Endothelial cell (in vitro differentiated cells): Measurements from ENCODE around the gene SLC39A6. TPM values are rescaled to one million over a fixed set of nuclear protein-coding genes. Genes with fewer than 3 reads are reported as not detected.

Experiments used
- DNase-seq: peaks from one replicate; pipeline ENCODE4 v3.0.0; 2021; ENCODE audit warnings: low spot score
- H3K27ac Mint-ChIP-seq: one replicate; pipeline ENCODE4 v1.8.0; 2021; ENCODE audit warnings: mixed read lengths, inconsistent platforms; ENCODE audit not compliant: unreplicated experiment
- H3K27me3 Mint-ChIP-seq: one replicate; pipeline ENCODE4 v1.8.0; 2021; ENCODE audit warnings: mild to moderate bottlenecking, moderate library complexity, mixed read lengths, inconsistent platforms; ENCODE audit not compliant: unreplicated experiment
- H3K36me3 Mint-ChIP-seq: one replicate; pipeline ENCODE4 v1.8.0; 2021; ENCODE audit warnings: mild to moderate bottlenecking, low read depth, mixed read lengths, inconsistent platforms; ENCODE audit not compliant: unreplicated experiment
- H3K4me1 Mint-ChIP-seq: one replicate; pipeline ENCODE4 v1.8.0; 2021; ENCODE audit warnings: mild to moderate bottlenecking, mixed read lengths, inconsistent platforms; ENCODE audit not compliant: unreplicated experiment
- H3K4me3 Mint-ChIP-seq: one replicate; pipeline ENCODE4 v1.8.0; 2021; ENCODE audit warnings: mild to moderate bottlenecking, mixed read lengths, inconsistent platforms; ENCODE audit not compliant: unreplicated experiment
- H3K9me3 Mint-ChIP-seq: one replicate; pipeline ENCODE4 v1.8.0; 2021; ENCODE audit warnings: mixed read lengths, inconsistent platforms; ENCODE audit not compliant: unreplicated experiment
- total RNA-seq: library from RNA; stranded (reverse); fragmentation: NEBNext Ultra II Directional; extraction: Animal tissue kit (Norgen Biotek cat#: 25700); gene quantifications from one replicate; pipeline ENCODE4 v1.2.1, GENCODE V29; 2021; ENCODE audit not compliant: unreplicated experiment
- TF ChIP-seq, protein P1 (sequence below): fragments of 200-600 bp; sonication (generic); IDR thresholded peaks from one replicate; pipeline ENCODE4 v1.5.0; 2021; ENCODE audit warnings: antibody characterized with exemption; ENCODE audit not compliant: unreplicated experiment

SLC39A6 gene
- total RNA-seq, 1 donor from 2014 or later = 28.2 TPM

DNA sequence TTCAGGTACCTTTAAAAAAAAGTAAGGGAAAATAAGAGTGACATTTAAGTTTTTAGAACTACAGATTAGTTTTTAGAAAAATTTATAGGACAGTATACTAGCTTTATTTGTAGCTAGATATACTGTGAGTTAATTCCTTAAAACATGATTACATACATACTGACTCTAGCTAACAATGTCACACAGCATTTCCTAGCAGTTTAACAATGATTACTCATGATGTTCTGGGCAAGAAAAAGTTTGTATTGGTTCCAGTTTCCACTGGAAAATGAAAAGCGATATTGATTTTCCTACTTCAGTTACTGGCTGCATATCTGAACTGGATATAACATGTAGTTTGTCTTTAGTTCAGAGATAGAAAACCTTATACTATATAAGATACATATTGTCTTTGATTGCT, 19.4 kb downstream of the SLC39A6 start:
- H3K4me1 Mint-ChIP-seq = no peaks in the 10 kb centered on the region
- H3K36me3 Mint-ChIP-seq = peaks cover 21% of the 10 kb centered on the region
- peaks cover 6% of the 10 kb centered on the region for H3K27me3 Mint-ChIP-seq
- no peak overlapping the region for H3K4me3 Mint-ChIP-seq
- DNase-seq = no peak
- TF ChIP-seq, protein P1, sequence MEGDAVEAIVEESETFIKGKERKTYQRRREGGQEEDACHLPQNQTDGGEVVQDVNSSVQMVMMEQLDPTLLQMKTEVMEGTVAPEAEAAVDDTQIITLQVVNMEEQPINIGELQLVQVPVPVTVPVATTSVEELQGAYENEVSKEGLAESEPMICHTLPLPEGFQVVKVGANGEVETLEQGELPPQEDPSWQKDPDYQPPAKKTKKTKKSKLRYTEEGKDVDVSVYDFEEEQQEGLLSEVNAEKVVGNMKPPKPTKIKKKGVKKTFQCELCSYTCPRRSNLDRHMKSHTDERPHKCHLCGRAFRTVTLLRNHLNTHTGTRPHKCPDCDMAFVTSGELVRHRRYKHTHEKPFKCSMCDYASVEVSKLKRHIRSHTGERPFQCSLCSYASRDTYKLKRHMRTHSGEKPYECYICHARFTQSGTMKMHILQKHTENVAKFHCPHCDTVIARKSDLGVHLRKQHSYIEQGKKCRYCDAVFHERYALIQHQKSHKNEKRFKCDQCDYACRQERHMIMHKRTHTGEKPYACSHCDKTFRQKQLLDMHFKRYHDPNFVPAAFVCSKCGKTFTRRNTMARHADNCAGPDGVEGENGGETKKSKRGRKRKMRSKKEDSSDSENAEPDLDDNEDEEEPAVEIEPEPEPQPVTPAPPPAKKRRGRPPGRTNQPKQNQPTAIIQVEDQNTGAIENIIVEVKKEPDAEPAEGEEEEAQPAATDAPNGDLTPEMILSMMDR = no peak
- H3K9me3 Mint-ChIP-seq = no peaks in the 10 kb centered on the region
- H3K27ac Mint-ChIP-seq = no peak overlapping the region

DNA sequence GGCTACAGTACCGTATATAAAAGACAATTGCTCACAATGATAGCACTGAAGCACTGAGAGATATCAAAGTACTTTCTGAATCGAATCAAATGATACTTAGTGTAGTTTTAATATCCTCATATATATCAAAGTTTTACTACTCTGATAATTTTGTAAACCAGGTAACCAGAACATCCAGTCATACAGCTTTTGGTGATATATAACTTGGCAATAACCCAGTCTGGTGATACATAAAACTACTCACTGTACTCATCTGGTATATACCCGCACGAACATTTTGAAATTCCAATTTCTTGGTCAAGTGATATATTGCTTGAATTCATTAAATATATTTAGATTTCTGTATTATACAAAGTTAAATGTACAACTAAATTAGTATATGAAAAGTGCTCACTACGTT, 20.5 kb downstream of the SLC39A6 start:
- Mint-ChIP-seq H3K4me3 (no peak overlapping the region), H3K27me3 (peaks cover 4% of the 10 kb centered on the region), H3K36me3 (peaks cover 19% of the 10 kb centered on the region), H3K27ac (no peak overlapping the region), H3K9me3 (no peaks in the 10 kb centered on the region), H3K4me1 (no peaks in the 10 kb centered on the region)
- no peak for DNase-seq
- TF ChIP-seq, protein P1 = no peak

DNA sequence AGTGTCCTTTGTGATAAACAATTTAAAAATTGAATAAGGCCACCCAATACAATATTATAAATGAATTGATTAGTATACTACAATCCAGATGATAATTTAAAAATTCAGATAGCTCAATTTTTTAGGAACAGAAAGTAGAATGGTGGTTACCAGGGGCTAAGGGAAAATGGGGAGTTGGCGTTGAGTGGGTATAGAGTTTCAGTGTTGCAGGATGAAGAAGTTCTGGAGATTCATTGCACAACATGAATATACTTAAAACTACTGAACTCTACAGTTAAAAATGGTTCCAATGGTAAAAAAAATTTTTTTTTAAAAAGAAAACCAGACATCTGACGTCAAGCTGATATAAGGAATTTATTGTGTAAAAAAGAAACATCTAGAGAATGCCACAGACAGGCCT, 20.9 kb downstream of the SLC39A6 start:
- peaks cover 19% of the 10 kb centered on the region for H3K36me3 Mint-ChIP-seq
- peaks cover 4% of the 10 kb centered on the region for H3K27me3 Mint-ChIP-seq
- H3K27ac Mint-ChIP-seq = no peak overlapping the region
- no peak for DNase-seq
- no peaks in the 10 kb centered on the region for H3K9me3 Mint-ChIP-seq
- no peaks in the 10 kb centered on the region for H3K4me1 Mint-ChIP-seq
- TF ChIP-seq, protein P1 = no peak
- no peak overlapping the region for H3K4me3 Mint-ChIP-seq

DNA sequence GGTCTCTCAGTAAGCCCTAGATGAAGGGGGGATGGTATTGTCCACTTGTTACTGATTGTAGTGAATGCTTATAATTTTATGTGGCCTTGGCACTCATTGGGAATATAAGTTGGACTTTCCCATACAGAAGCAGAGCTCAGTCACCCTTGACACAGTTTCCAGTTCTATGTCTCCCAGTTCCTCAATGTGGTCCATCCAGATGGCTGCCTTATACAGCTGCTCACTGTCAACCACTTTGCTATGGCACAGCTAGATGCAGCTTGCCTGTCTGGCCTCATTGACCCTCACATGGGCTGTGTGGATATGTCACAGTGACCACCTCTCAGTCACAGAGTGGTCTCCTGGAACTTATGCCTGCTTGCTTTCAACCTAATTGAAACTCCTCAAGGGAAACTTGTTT, 21.7 kb downstream of the SLC39A6 start:
- Mint-ChIP-seq H3K36me3 (peaks cover 24% of the 10 kb centered on the region), H3K27me3 (peaks cover 4% of the 10 kb centered on the region), H3K27ac (no peak overlapping the region), H3K9me3 (no peaks in the 10 kb centered on the region), H3K4me1 (no peaks in the 10 kb centered on the region), H3K4me3 (no peak overlapping the region)
- TF ChIP-seq, protein P1 = no peak
- no peak for DNase-seq

DNA sequence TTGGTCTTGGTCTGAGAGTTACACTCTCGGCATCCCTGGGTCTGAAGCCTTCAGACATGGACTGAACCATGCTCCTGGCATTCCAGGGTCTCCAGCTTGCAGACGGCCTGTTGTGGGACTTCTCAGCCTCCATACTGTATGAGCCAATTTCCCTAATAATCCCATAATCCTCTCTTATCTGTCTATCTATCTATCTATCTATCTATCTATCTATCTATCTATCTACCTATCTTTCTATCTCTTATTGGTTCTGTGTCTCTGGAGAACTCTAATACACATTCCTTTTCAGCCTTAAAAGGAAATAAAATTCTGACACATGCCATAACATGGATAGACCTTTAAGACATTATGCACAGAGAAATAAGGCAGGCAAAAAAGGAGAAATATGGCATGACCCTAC, 24.4 kb downstream of the SLC39A6 start:
- DNase-seq = no peak
- H3K27me3 Mint-ChIP-seq = peaks cover 6% of the 10 kb centered on the region
- no peak overlapping the region for H3K4me3 Mint-ChIP-seq
- H3K4me1 Mint-ChIP-seq = no peaks in the 10 kb centered on the region
- H3K27ac Mint-ChIP-seq = no peak overlapping the region
- H3K36me3 Mint-ChIP-seq = peaks cover 8% of the 10 kb centered on the region
- H3K9me3 Mint-ChIP-seq = no peaks in the 10 kb centered on the region
- TF ChIP-seq, protein P1 = no peak
